ENCODE results near the gene FOXP1.

DNA sequence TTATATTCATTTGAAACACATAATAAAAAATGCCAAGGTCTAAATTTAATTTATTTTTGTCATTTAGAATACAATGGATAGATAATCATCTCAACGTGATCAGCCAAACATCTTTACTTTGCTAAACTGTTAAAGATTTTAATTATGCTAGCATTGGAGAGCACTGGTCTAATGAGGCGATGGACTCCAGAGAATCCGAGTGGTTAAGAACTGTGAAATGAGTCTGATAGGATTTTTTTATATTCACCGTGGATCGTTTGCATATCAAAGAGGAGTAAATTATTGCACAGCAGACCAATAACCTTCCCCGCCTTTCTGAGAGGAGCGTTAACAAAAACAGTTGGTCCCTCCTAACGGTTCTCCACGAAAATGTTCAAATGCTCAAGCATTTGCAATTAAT is 540.8 kb downstream of the FOXP1 start:
- TF ChIP-seq ZC3H10 (CRISPR knock-in tag; IDR thresholded peaks at IDR 0.05) (no peak), RARB (CRISPR knock-in tag; IDR thresholded peaks at IDR 0.05) (no peak), SNAI2 (CRISPR knock-in tag; IDR thresholded peaks at IDR 0.05) (no peak), ZNF8 (CRISPR knock-in tag; IDR thresholded peaks at IDR 0.05) (no peak), ZNF565 (CRISPR knock-in tag; conservative IDR thresholded peaks at IDR 0.05; ENCODE audit: low read depth) (no peak), CSDC2 (CRISPR knock-in tag; IDR thresholded peaks at IDR 0.05) (no peak), ISL1 (CRISPR knock-in tag; IDR thresholded peaks at IDR 0.05) (no peak), TOX (CRISPR knock-in tag; IDR thresholded peaks at IDR 0.05; ENCODE audit: borderline replicate concordance) (no peak), GLIS3 (CRISPR knock-in tag; IDR thresholded peaks at IDR 0.05) (no peak)
- TF ChIP-seq, protein P1, sequence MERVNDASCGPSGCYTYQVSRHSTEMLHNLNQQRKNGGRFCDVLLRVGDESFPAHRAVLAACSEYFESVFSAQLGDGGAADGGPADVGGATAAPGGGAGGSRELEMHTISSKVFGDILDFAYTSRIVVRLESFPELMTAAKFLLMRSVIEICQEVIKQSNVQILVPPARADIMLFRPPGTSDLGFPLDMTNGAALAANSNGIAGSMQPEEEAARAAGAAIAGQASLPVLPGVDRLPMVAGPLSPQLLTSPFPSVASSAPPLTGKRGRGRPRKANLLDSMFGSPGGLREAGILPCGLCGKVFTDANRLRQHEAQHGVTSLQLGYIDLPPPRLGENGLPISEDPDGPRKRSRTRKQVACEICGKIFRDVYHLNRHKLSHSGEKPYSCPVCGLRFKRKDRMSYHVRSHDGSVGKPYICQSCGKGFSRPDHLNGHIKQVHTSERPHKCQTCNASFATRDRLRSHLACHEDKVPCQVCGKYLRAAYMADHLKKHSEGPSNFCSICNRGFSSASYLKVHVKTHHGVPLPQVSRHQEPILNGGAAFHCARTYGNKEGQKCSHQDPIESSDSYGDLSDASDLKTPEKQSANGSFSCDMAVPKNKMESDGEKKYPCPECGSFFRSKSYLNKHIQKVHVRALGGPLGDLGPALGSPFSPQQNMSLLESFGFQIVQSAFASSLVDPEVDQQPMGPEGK (CRISPR knock-in tag; IDR thresholded peaks at IDR 0.05; ENCODE audit: borderline replicate concordance), result no peak
- TF ChIP-seq, protein P2, sequence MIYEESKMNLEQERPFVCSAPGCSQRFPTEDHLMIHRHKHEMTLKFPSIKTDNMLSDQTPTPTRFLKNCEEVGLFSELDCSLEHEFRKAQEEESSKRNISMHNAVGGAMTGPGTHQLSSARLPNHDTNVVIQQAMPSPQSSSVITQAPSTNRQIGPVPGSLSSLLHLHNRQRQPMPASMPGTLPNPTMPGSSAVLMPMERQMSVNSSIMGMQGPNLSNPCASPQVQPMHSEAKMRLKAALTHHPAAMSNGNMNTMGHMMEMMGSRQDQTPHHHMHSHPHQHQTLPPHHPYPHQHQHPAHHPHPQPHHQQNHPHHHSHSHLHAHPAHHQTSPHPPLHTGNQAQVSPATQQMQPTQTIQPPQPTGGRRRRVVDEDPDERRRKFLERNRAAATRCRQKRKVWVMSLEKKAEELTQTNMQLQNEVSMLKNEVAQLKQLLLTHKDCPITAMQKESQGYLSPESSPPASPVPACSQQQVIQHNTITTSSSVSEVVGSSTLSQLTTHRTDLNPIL (CRISPR knock-in tag; IDR thresholded peaks at IDR 0.05; ENCODE audit: low read depth), result no peak
- TF ChIP-seq, protein P3, sequence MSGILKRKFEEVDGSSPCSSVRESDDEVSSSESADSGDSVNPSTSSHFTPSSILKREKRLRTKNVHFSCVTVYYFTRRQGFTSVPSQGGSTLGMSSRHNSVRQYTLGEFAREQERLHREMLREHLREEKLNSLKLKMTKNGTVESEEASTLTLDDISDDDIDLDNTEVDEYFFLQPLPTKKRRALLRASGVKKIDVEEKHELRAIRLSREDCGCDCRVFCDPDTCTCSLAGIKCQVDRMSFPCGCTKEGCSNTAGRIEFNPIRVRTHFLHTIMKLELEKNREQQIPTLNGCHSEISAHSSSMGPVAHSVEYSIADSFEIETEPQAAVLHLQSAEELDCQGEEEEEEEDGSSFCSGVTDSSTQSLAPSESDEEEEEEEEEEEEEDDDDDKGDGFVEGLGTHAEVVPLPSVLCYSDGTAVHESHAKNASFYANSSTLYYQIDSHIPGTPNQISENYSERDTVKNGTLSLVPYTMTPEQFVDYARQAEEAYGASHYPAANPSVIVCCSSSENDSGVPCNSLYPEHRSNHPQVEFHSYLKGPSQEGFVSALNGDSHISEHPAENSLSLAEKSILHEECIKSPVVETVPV (CRISPR knock-in tag; IDR thresholded peaks at IDR 0.05), result no peak

Measured in SK-N-SH treated with all-trans-retinoic acid at 6 μM for 48 hours (cell line).